Tibial nerve (tissue), 4 donors: Measurements from ENCODE around the gene TSR1. TPM values are rescaled to one million over a fixed set of nuclear protein-coding genes. Genes with fewer than 3 reads are reported as not detected.

Source experiments
- DNase-seq, 2 donors: peaks; one replicate each; pipeline ENCODE4 v3.0.0-alpha.2; 2019; ENCODE audit warnings: low spot score in 2 of 2
- H3K27ac ChIP-seq, 4 donors: fragments of 200-600 bp; sonication (generic) in 3 of 4; one replicate each; pipeline ENCODE4 v1.5.1; 2017 to 2019; ENCODE audit warnings: mild to moderate bottlenecking in 1 of 4
- H3K27me3 ChIP-seq, 2 donors: fragments of 200-600 bp; sonication (generic) in 1 of 2; one replicate each; pipeline versions ENCODE4 v1.5.1 to v1.6.0; 2017 to 2019
- H3K36me3 ChIP-seq, 3 donors: fragments of 200-600 bp; sonication (generic); one replicate each; pipeline ENCODE4 v1.5.1; 2018 to 2019
- H3K4me1 ChIP-seq, 4 donors: fragments of 200-600 bp; sonication (generic) in 3 of 4; one replicate each; pipeline ENCODE4 v1.5.1; 2017 to 2019
- H3K4me3 ChIP-seq, 4 donors: fragments of 200-600 bp; sonication (generic) in 3 of 4; one replicate each; pipeline ENCODE4 v1.5.1; 2017 to 2019; ENCODE audit warnings: mild to moderate bottlenecking in 1 of 4, moderate library complexity in 1 of 4
- H3K9me3 ChIP-seq, 4 donors: fragments of 200-600 bp; sonication (generic) in 3 of 4; one replicate each; pipeline ENCODE4 v1.5.1; 2017 to 2019
- EP300 ChIP-seq, 2 donors: sonication (generic); formaldehyde crosslinking; IDR thresholded peaks; one replicate each; pipeline ENCODE4 v1.6.1; 2017; ENCODE audit warnings: antibody characterized with exemption in 2 of 2, mild to moderate bottlenecking in 1 of 2
- POLR2A ChIP-seq, 2 donors: fragments of 450-650 bp; IDR thresholded peaks; one replicate each; pipeline ENCODE4 v1.6.1; 2017; ENCODE audit warnings: antibody characterized with exemption in 2 of 2, mild to moderate bottlenecking in 2 of 2, moderate library complexity in 2 of 2
- WGBS, 2 donors: methylation state at CpG; one replicate each; pipeline ENCODE4 v1.1.5; 2018; 5-methylcytosine and 5-hydroxymethylcytosine counted together
- total RNA-seq, 4 donors: library from RNA; depleted of rRNA; stranded (reverse); fragments of >200 nt; gene quantifications; one replicate each; pipeline ENCODE4 v1.1.0, GENCODE V29; 2016
- TF ChIP-seq, protein P1 (sequence below), 5 experiments: fragments of 200-600 bp in 3 of 5; fragments of 450-650 bp in 2 of 5; sonication (generic) in 3 of 5; IDR thresholded peaks; one replicate each; pipeline ENCODE4 v1.5.1; 2016 to 2019; ENCODE audit warnings: antibody characterized with exemption in 5 of 5, mild to moderate bottlenecking in 3 of 5, moderate library complexity in 2 of 5

The TSR1 gene
- total RNA-seq, 4 donors from 2014 or later: 19.6 to 35.7 (median 24.3) TPM

DNA sequence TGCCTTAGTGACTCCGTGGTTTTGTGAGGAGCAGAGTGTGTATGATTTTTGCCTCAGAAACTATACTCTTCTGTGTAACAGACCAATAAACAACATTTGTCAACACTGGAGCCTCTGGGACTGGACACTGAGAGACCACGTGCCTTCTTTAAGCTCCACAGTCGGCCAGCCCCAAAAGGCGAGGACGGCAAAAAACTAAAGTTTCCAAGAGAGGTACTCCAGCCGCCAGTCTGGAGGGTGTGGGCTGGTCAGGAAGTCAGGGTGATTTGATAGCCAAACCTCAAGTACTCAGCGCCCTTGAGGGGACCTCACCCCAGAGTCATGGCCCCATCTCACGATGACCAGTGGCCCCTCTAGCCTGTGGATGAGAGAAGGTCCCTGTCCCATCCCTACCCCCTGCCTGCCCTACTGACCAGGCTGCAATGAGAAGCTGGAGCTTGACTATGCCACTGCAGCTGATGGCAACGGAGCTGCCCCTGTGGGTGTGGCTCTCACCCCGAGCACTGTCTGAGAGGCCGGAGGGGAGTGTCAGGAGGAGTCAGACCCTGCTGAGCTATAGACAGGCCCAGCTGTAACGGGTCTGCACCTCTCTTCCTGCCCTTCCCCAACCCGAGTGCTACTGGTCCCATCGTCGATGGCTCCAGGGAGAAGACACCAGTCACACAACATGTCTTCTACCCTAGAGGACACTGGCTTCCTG, 44.8 kb upstream of the TSR1 start:
- Histone ChIP-seq H3K27ac (peak overlapping the region in 1 of 4 donors; percentile 34), H3K4me1 (peaks cover 0 to 39% (median 3%) of the 10 kb centered on the region in 4 donors), H3K36me3 (peaks cover 0 to 70% (median 5%) of the 10 kb centered on the region in 3 donors), H3K4me3 (no peak overlapping the region), H3K27me3 (no peaks in the 10 kb centered on the region), H3K9me3 (no peaks in the 10 kb centered on the region)
- no peak for DNase-seq
- TF ChIP-seq, protein P1, sequence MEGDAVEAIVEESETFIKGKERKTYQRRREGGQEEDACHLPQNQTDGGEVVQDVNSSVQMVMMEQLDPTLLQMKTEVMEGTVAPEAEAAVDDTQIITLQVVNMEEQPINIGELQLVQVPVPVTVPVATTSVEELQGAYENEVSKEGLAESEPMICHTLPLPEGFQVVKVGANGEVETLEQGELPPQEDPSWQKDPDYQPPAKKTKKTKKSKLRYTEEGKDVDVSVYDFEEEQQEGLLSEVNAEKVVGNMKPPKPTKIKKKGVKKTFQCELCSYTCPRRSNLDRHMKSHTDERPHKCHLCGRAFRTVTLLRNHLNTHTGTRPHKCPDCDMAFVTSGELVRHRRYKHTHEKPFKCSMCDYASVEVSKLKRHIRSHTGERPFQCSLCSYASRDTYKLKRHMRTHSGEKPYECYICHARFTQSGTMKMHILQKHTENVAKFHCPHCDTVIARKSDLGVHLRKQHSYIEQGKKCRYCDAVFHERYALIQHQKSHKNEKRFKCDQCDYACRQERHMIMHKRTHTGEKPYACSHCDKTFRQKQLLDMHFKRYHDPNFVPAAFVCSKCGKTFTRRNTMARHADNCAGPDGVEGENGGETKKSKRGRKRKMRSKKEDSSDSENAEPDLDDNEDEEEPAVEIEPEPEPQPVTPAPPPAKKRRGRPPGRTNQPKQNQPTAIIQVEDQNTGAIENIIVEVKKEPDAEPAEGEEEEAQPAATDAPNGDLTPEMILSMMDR (IDR thresholded peaks at IDR 0.05): no peak
- TF ChIP-seq EP300 (IDR thresholded peaks at IDR 0.05): no peak
- TF ChIP-seq POLR2A (IDR thresholded peaks at IDR 0.05): no peak
- WGBS, 2 donors: 60 to 67% methylated on average over 11 to 15 of the region's 15 CpGs

DNA sequence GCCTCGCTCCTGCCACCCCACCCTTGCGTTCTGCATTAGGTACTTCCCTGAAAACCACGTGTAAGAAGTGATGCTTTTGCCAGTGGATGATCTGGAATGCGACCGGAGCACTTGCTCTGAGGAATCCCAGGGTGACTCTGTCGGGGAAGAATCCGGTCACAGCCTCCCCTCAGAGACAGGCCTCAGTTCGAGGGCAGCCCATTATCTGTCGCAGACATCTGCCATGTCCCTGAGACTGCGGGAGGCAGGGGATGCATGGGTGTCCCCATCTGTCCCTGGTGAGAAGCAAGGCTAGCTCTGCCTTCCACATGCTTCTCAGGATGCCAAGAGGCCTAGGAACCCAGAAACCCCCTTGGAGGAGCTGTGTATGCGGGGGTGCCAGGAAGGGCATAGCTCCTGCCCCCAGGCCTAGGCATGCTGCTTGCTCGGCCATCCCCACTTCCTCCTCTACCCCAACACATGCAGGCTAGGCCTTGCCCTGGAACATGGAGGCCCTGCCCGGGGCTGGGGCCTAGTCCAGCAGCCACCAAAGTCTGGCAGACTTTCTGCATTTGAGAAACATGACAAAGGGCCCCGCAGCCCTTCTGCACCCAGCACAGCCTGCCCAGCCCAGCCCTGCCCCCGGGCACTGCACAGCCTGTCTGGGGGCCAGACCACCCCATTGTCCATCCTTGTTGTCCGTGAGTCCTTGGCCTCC, 44.1 kb upstream of the TSR1 start:
- no peak for DNase-seq
- Histone ChIP-seq H3K36me3 (peaks cover 0 to 70% (median 12%) of the 10 kb centered on the region in 3 donors), H3K4me1 (peaks cover 0 to 32% (median 3%) of the 10 kb centered on the region in 4 donors), H3K27me3 (no peaks in the 10 kb centered on the region), H3K9me3 (no peaks in the 10 kb centered on the region), H3K4me3 (no peak overlapping the region), H3K27ac (peak overlapping the region in 2 of 4 donors; percentile 5 to 34)
- TF ChIP-seq EP300 (IDR thresholded peaks at IDR 0.05) (no peak), POLR2A (IDR thresholded peaks at IDR 0.05) (no peak)
- TF ChIP-seq, protein P1 (IDR thresholded peaks at IDR 0.05): no peak
- WGBS, 2 donors: 61 to 81% methylated on average over 8 to 16 of the region's 16 CpGs

DNA sequence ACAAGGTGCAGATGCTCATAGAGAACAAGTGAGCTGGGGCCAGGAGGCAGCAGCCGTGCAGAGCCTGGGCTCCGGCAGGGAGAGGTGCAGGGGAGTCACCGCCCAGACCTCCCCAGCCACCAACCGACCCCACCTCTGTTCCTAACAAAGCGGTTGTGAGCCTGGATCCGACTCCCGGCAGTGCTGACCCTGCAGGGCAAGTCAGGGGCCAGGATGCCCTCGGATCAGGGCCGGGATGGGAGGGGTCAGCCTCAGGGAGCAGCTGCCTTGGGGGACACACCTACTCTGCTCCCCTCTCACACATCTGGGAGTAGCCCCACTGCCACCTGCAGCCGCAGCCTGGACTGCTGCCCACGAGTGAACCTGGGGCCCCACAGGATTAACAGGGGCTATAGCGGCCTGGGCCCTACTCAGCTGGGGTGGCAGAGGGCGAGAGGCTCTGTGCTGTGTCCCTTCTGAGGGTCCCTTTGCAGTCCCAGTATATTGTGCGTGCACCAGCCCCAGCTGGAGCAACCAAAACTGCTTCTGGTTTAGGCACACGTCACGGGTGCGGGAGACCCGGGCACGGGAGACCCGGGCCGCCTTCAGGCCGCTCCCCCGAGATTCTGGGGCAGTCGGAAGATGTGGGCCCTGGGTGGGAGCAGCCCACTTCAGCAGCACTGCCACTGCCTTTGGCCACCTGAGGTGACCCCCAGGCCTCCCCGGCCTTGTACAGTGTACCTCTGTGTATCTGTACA, 43.4 kb upstream of the TSR1 start:
- Histone ChIP-seq H3K4me3 (no peak overlapping the region), H3K36me3 (peaks cover 0 to 72% (median 13%) of the 10 kb centered on the region in 3 donors), H3K9me3 (no peaks in the 10 kb centered on the region), H3K4me1 (peaks cover 0 to 25% (median 3%) of the 10 kb centered on the region in 4 donors), H3K27ac (peak overlapping the region in 1 of 4 donors; percentile 5), H3K27me3 (no peaks in the 10 kb centered on the region)
- WGBS, 2 donors: 81 to 89% methylated on average over 15 to 23 of the region's 25 CpGs
- TF ChIP-seq, protein P1 (IDR thresholded peaks at IDR 0.05): no peak
- TF ChIP-seq POLR2A (IDR thresholded peaks at IDR 0.05) (no peak), EP300 (IDR thresholded peaks at IDR 0.05) (no peak)
- DNase-seq: no peak

DNA sequence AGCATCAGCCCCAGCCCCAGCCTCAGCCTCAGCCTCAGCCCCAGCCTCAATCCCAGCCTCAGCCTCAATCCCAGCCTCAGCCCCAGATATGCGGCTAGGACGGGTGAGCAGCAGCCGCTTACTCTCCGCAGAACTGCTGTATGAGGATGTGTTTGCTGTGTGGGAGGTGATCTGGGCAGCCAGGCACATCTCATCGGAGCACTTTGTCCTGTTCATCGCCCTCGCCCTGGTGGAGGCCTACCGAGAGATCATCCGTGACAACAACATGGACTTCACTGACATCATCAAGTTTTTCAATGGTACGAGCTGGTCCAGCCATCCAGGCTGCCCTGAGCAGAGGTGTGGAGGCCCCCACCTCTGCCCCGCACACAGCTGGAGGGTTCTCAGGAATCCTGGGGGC, 42.6 kb upstream of the TSR1 start:
- H3K27ac ChIP-seq: no peak overlapping the region
- 86 to 88% methylated on average over 11 of the region's 11 CpGs for WGBS, 2 donors
- DNase-seq: no peak
- H3K36me3 ChIP-seq: peaks cover 0 to 79% (median 13%) of the 10 kb centered on the region in 3 donors
- TF ChIP-seq, protein P1 (IDR thresholded peaks at IDR 0.05): no peak
- TF ChIP-seq EP300 (IDR thresholded peaks at IDR 0.05) (no peak), POLR2A (IDR thresholded peaks at IDR 0.05) (no peak)
- no peak overlapping the region for H3K4me3 ChIP-seq
- H3K4me1 ChIP-seq: peaks cover 0 to 23% (median 3%) of the 10 kb centered on the region in 4 donors
- H3K9me3 ChIP-seq: no peaks in the 10 kb centered on the region
- H3K27me3 ChIP-seq: no peaks in the 10 kb centered on the region
